ENCODE data around the gene NRAP.
A peak's percentile ranks its signal among the peaks of the same experiment; 100 is the strongest.

Gene NRAP

DNA sequence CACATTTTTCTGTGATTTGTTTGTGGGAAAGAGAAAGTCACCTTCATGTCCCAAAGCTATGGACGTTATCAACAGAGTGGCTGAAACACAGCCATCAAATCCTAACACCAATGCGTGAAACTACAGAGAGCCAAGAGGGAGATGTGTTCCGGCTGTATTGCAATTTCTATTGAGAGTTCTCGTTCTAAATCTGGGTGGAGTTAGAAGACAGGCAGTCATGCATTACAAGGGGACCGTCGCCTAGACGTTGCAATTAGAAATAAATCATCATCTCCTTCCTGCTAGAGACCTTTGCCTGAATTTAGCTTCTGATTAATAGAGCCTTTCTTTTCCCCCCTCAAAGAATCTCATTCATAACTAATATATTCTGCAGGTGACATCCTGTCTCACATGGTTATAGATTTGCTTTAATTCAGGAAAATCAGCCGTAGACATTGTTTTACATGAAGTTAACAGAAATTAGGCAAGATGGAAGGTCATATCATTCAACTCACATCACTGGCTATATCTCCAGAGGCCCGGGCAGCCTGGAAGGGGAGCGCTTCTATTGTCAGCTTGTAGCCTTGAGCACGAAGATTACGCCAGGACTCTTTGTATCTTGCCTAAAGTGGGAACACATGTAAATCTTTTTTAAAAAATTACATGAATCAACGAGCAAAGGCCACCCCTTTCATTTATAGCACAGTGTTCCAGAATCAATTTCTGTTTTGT, 58.4 kb downstream of the NRAP start:
- DNase-seq, result no peak

DNA sequence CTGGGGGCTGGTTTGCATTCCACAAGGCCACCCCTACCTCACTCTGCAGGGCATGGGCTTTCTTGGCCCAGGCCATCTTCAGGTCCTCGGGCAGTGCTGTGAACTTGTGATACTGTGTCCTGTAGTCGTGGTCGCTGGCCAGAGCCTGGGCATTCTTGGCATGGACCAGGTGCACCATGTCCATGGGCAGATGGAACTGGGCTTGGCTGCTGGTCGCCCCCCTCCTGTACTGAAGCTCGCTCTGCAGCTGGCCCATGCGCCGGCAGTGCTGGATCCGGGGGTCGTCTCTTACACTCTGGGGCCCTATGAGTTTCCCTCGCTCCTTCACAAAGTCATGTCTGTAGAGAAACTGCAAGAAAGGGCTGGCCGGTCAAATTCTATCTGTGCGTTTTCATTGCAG, 59.3 kb downstream of the NRAP start:
- DNase-seq, result no peak

DNA sequence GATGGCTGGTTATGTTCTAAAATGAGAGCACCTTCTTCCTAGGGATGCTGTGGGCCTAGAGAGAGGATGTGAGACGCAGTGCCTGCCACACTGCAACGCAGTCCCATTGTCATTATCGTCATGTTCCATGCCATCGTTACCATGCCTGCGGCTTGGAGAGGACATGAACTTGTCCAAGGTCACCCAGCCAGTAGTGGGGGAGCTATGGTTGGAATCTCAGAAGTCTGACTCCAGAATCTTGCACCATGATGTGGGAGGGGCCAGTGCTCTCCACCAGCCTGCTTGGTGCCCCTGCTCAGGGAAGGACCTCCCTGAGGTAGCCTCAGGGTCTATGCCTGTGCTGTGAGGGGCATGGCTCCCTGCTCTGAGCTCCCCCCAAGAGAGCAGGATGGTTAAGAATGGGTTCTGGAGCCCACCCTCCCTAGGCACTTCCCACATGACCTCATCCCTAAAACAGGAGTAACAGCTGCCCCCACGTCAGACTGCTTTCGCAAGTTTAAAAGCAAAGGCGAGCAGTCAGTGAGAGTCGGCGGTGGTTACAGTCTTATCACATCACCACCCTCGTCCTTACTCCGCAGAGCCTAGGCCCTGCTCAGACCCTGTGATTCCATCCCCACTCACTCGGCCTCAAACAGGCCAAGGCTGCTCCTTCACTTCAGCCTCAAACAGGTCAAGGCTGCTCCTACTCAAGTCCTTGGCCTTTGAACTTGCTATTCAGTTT, 60.6 kb downstream of the NRAP start:
- DNase-seq, result no peak

GRCh38 chr10:113600569-113600968, 63.3 kb downstream of the NRAP start:
- DNase-seq, result no peak

DNA sequence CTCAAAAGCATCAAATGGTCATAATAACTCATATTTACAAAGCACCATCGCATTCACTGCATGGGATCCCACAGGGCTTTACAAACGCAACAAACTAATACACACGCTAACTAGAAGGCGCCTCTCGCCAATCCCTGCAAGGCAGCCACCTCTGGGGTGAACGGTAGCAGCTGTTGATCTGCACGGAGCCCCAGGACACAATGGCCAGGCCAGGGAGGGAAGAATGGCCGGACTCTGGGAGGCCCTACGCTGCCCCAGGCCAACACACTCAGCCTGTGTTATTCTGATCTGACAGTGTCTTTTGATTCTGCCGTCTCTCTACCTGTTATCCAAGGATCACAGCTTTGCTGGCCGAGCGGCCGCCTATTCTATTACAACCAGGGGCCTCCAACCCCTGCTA, 69.2 kb downstream of the NRAP start:
- no peak for DNase-seq

DNA sequence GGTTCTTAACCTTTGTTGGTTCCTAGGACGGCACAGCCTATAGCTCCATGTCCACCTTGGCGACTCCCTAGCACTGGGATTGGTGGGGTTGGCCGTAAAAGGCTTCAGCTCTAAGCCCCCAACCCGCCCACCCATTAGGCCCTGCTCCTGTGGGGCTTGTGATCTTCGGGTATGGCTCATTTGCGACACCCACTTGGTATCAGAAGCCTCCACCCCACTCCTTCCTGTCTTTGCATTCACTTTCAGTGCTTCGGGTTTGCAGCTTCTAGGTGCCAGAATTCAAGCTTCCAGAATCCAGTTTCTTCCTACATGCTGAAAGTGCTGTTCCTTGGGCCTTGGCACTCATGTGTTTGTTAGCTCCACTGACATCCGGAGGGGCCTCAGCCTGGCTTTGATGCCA, 71.5 kb downstream of the NRAP start:
- DNase-seq, result no peak

- no peak for DNase-seq
Observed at GRCh38 chr10:113590581-113590980, 73.3 kb downstream of the NRAP start.

DNA sequence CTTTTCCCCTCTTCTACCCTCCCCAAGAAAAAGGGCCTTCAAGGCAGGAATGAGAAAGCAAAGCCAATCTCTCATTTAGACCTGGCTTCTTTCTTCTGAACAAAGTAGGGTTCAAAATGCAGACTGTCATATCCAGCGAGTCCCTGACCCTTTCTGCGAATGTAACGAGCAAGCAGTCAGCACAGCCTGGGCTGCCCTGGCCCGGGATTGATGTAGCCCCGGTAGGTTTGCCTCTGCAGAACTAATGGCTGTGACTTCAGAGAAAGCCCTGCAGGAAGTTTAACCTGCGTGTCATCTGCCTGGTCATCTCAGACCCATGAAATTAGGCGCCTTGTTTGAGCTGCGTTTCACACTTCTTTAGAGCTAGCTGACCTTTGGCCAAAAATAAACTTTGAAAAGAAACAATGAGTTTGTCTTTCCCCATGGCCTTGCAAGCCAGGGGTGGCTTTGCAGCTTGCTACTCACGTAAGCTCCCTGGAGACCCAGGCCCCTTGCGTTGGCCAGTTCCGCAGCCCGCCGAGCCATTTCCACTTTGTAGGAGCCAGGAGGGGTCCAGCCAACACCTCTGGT, 74.6 kb downstream of the NRAP start:
- DNase-seq, result no peak

DNA sequence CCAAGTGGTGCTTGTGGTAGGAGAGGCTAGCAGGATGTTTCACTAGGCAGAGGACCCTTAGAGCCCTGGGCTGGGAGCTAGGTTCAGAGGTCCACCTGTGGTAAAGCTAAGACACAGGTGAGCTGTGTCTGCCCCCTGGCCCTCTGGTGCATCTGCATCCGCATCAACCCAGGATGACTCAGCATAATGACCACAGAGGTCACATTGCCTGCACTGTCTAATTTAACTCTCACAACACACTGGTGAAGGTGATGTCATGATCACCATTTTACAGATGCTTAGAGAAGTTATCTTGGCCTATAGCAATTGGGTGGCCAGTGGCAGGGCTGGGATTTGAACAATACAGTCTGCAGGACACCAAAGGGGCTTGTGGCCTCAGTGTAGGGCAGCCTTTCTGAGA, 77.9 kb downstream of the NRAP start:
- DNase-seq, result no peak

DNA sequence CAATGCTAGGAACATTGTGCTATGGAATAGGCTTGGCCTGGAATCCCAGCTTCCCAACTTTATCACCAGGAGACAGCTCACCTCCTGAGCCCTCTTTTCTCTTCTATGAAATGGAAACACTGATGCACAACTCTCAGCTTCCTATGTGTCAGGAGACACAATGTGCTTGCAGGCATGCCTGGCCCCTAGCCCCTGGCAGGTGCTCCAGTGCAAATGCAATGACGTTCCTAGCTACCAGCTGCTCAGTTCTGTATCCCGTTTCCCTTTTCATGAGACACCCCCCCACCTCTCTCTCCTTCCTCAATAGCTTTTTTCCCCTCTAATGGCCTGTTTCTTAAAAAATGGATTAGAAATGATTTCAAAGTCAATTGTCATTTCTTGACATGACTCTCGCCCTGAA, 80.3 kb downstream of the NRAP start:
- DNase-seq, result no peak

DNA sequence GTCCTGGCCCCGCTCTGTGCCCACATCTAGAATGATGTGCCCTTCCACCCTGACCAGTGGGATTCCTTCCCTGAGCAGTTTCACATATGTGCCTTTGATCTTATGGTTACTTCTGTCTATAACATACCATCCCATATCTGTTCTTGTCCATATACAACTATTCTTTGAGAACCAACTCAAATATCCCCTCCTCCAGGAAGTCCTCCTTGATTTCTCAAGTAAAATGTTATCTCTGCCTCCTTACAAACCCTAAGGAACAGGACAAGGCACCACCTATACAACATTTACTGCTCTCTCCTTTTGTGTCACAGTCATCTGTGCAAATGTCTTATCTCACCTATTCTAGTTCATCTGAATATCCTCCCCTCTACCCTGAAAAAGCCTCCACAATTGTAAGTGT, 82.7 kb downstream of the NRAP start:
- DNase-seq, result no peak

GRCh38 chr10:113578773-113579172, 85.1 kb downstream of the NRAP start:
- no peak for DNase-seq

GRCh38 chr10:113576852-113577251, 87.0 kb downstream of the NRAP start:
- DNase-seq, result no peak

- DNase-seq, result no peak
Observed at GRCh38 chr10:113573368-113573767, 90.5 kb downstream of the NRAP start.

DNA sequence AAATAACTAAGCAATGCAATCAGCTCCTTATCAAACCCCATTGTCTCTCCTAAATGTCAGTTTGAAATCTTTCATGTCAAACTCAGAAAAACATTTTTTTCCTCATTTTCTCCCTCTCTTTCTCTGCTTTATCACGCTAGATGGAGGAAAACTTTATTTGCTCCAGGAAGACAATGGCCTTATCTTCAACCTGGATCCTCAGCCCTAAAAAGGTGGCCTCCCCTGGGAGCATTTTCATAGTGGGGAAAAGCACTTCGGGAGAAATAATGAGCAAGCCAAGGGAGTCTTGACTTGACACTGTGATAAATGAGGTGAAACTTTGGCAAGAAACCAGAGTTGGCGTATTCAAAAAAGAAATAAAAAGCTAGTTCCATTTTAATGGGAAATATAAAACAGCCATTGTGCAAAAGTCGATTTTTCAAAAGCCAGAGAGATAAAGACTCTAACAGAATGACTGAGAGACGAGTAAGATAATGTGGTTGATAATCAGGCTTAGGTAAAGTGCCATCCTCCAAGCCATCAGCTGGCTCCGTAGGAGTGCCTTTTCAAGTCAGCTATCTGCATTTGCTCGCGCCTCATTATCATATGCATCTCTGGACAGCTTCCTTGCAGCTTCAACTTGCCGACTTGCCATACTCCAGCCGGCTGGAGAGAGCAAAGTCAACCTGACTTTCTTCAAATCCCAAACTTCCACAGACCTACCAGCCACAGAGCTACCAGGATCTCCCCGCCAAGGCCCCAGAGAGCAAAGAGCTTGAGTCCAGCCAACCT, 91.1 kb downstream of the NRAP start:
- no peak for DNase-seq

GRCh38 chr10:113569576-113569975, 94.3 kb downstream of the NRAP start:
- no peak for DNase-seq

- no peak for DNase-seq
Observed at GRCh38 chr10:113566888-113567287, 97.0 kb downstream of the NRAP start.

DNA sequence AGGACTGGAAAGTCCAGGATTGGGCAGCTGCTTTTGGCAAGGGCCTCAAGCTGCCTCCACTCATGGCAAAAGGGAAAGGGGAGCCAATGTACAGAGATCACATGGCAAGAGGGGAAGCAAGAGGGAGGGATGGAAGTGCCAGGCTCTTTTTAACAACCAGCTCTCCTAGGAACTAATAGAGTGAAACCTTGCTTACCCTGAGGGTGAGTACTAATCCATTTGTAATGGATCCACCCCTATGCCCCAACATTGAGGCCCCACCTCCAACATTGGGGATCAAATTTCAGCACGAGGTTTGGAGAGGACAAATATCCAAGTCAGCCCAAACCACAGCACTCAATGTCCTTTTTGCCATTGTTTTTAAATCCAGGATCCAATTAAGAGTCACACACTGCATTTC, 98.5 kb downstream of the NRAP start:
- no peak for DNase-seq

- peak; percentile 66 for DNase-seq
Observed at GRCh38 chr10:113563306-113564088, 100.3 kb downstream of the NRAP start.

DNA sequence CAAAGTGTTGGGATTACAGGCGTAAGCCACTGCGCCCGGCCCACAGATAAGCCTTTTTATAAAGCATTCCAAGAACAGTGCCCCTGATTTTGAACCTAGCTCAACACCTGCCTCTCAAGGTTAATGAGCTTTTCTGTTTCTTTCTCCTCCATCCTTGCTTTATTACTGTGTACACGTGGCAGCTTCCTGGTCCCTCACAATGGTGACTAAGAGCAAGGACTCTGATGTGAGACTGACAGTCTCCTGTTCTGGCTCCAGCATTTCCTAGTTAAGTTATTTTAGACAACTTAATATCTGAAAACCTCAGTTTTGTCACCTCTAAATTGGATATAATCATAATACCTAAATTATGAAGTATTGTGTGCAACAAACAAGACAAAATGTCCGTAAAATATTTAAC, 101.1 kb downstream of the NRAP start:
- no peak for DNase-seq

DNA sequence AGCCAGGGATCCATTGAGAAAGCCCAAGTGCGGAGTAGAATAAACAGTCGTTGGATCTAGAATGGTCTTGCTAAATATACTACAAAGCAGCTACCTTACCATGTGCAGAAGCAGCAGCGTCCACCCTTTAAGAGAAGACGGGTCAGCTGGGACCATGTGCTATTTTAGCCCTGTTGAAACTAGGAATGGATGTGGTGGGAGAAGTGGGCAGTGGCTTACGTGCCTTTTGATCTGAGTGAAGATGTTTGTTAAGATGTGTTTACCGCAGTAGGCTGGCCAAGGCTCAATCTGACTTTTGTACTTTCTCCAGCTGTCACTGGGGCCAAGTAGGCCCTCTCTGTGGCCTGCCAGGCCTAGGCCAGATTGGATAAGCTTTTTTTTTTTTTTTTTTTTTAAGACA, 101.8 kb downstream of the NRAP start:
- DNase-seq, result no peak

- no peak for DNase-seq
Observed at GRCh38 chr10:113561214-113561613, 102.6 kb downstream of the NRAP start.

- DNase-seq, result no peak
Observed at GRCh38 chr10:113560071-113560470, 103.8 kb downstream of the NRAP start.
